ENCODE data around the gene FEN1. TPM values are rescaled to one million over a fixed set of nuclear protein-coding genes. Genes with fewer than 3 reads are reported as not detected.

Gene FEN1
- total RNA-seq, 1 donor from 2014 or later = 9.6 TPM

DNA sequence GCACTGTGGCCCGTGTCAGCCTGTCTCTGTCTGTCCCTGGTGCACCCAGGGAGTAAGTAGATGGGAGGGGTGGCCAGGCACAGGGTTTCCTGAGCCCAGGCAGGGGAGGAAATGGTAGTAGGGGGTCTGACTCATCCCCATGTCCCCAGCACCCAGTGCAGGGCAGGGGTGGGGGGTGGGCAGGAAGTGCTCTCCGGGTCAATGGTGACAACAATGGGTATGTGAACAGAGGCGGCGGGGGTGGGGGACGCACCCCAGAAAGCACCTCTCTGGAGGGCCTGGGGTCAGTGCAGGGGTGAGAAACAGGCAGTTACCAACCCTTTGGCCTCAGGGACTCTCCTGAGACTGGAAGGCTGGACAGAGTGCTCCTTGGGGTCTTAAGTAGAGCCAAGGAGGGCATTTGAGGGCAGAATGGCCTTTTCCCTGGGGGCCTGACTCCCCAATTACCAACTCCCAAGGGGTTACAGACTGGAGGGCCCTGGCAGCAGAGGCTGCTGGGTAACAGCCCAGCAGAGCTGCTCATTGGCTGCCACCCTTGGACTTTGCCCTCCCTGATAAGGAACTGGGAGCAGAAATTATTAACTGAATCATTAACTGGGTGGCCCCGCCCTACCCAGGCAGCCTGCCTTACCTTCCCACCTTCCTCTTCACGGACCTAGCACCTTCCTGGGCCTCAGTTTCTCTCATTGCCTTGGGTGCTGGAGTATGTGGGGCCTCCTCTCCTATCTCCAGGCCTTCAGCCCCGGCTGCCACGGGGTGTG is 36.1 kb upstream of the FEN1 start:
- H3K36me3 ChIP-seq = no peaks in the 10 kb centered on the region
- no peak for TF ChIP-seq POLR2A (IDR thresholded peaks at IDR 0.05)
- TF ChIP-seq, protein P1, sequence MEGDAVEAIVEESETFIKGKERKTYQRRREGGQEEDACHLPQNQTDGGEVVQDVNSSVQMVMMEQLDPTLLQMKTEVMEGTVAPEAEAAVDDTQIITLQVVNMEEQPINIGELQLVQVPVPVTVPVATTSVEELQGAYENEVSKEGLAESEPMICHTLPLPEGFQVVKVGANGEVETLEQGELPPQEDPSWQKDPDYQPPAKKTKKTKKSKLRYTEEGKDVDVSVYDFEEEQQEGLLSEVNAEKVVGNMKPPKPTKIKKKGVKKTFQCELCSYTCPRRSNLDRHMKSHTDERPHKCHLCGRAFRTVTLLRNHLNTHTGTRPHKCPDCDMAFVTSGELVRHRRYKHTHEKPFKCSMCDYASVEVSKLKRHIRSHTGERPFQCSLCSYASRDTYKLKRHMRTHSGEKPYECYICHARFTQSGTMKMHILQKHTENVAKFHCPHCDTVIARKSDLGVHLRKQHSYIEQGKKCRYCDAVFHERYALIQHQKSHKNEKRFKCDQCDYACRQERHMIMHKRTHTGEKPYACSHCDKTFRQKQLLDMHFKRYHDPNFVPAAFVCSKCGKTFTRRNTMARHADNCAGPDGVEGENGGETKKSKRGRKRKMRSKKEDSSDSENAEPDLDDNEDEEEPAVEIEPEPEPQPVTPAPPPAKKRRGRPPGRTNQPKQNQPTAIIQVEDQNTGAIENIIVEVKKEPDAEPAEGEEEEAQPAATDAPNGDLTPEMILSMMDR (IDR thresholded peaks at IDR 0.05) = no peak
- TF ChIP-seq POLR2AphosphoS5 (IDR thresholded peaks at IDR 0.05; ENCODE audit: insufficient read depth in 1 of 2, low read depth in 1 of 2) = no peak
- intact Hi-C loops (cut with DNase I) = no loop called here
- no peak overlapping the region for H3K27ac ChIP-seq
- H3K4me3 ChIP-seq = no peak overlapping the region
- H3K4me1 ChIP-seq = peaks cover 6% of the 10 kb centered on the region
- no peaks in the 10 kb centered on the region for H3K27me3 ChIP-seq
- DNase-seq (ENCODE audit: extremely low spot score in 2 of 2) = no peak
- H3K9me3 ChIP-seq = no peaks in the 10 kb centered on the region

DNA sequence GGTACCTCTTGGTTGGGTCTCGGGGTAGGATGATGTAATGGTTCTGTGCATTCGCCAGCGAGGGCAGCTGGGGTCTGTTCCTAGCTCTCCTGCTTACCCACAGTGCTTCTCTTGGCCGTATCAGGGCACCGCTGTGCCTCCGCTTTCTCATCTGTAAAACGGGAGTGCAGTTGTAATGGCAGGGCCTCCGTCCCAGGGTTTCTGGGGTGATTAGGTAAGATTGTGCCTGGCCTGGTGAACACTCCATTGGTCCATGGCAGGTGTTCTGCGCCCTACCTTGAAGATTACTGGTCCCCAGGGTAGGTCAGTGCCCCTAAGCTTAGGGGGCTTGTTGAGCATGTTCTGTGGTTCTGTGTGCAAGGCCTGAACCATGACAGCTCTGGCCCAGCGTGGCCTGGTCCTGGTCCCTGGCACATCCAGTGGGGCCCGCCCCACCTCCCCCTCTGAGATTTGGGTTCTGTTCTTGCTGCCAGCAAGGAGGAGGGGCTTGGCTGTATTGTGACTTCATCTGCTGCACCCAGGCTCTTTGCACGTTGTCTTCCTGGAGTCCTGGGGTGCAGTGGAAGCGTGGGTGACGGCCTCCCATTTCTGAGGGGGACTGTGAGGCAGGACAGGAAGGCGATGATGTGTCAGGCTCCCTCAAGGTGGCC is 35.4 kb upstream of the FEN1 start:
- no peak for TF ChIP-seq POLR2AphosphoS5 (IDR thresholded peaks at IDR 0.05; ENCODE audit: insufficient read depth in 1 of 2, low read depth in 1 of 2)
- no peak for TF ChIP-seq POLR2A (IDR thresholded peaks at IDR 0.05)
- TF ChIP-seq, protein P1 (IDR thresholded peaks at IDR 0.05) = no peak
- Histone ChIP-seq H3K4me1 (no peaks in the 10 kb centered on the region), H3K4me3 (no peak overlapping the region), H3K27ac (no peak overlapping the region), H3K36me3 (no peaks in the 10 kb centered on the region), H3K27me3 (no peaks in the 10 kb centered on the region), H3K9me3 (no peaks in the 10 kb centered on the region)
- intact Hi-C loops (cut with DNase I) = no loop called here
- DNase-seq (ENCODE audit: extremely low spot score in 2 of 2) = no peak

DNA sequence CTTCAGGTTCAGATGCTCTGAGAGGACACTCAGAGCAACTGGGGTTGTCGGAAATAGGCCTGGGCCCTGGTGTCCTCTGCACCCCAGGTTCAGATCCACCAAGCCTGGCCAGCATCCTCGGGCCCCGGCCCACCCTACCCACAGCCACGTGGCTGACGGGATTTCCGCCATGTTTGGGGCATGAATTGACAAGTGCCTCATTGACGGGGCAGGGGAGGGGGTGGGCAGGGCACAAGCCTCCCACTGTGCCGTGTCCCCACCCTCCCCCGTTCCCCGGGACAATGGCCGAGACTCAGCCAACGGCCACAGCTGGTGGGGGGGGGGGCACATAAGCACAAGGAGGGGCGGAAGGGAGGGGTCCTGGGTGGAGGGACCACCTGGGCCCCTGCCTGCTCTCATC is 31.8 kb upstream of the FEN1 start:
- Histone ChIP-seq H3K4me3 (no peak overlapping the region), H3K27me3 (no peaks in the 10 kb centered on the region), H3K27ac (no peak overlapping the region), H3K36me3 (no peaks in the 10 kb centered on the region), H3K4me1 (no peaks in the 10 kb centered on the region), H3K9me3 (no peaks in the 10 kb centered on the region)
- no peak for DNase-seq (ENCODE audit: extremely low spot score in 2 of 2)
- intact Hi-C loops (cut with DNase I) = no loop called here
- no peak for TF ChIP-seq POLR2AphosphoS5 (IDR thresholded peaks at IDR 0.05; ENCODE audit: insufficient read depth in 1 of 2, low read depth in 1 of 2)
- TF ChIP-seq, protein P1 (IDR thresholded peaks at IDR 0.05) = no peak
- no peak for TF ChIP-seq POLR2A (IDR thresholded peaks at IDR 0.05)

DNA sequence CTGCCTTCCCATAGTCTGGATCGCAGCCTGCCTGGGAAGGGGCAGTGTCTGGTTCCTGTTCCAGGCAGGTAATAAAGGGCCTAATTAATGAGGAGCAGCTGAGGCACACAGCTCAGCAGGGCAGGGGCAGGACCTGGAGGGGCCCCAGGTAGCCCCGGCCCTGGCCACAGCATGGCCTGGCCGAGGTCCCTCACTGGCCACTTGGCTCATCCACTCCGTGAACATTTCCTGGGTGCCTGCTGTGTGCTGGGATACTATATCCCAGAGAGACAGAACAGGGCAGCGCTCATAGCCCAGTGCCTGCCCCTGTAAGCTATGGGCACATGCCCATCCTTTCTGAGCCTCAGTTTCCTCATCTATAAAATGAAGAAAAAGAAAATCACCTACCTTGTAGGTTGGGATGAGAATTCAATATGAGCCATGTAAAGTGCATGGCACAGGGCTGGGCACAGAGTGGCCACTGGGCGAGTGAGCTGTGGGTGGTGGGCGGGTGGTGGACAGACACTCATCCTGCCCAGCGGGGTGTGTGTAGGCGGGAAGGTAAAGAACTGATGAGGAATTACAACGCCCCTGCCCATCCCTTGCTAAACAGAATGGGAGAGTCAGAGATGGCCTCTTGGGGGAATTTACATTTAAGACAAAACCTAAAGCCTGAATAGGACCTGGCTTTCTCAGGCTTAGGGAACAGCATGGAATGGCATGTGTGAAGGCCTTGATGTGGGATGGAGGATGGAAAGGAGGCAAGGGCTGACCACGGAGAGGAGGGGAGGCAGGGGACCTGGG is 31.1 kb upstream of the FEN1 start:
- no peaks in the 10 kb centered on the region for H3K9me3 ChIP-seq
- no peak overlapping the region for H3K27ac ChIP-seq
- H3K36me3 ChIP-seq = no peaks in the 10 kb centered on the region
- intact Hi-C loops (cut with DNase I) = no loop called here
- TF ChIP-seq, protein P1 (IDR thresholded peaks at IDR 0.05) = no peak
- TF ChIP-seq POLR2AphosphoS5 (IDR thresholded peaks at IDR 0.05; ENCODE audit: insufficient read depth in 1 of 2, low read depth in 1 of 2) (no peak), POLR2A (IDR thresholded peaks at IDR 0.05) (no peak)
- no peak for DNase-seq (ENCODE audit: extremely low spot score in 2 of 2)
- H3K4me3 ChIP-seq = no peak overlapping the region
- no peaks in the 10 kb centered on the region for H3K27me3 ChIP-seq
- H3K4me1 ChIP-seq = no peaks in the 10 kb centered on the region

All from vagina (tissue), 2 donors.